ENCODE measurements around the gene MORN4. TPM values are rescaled to one million over a fixed set of nuclear protein-coding genes. Genes with fewer than 3 reads are reported as not detected.

Gene MORN4
- total and polyA plus RNA-seq, 2 of the 13 experiments (the other 11 are each of a cell fraction or from before 2014, with no cell fraction given) = 3.4 to 9.1 TPM

DNA sequence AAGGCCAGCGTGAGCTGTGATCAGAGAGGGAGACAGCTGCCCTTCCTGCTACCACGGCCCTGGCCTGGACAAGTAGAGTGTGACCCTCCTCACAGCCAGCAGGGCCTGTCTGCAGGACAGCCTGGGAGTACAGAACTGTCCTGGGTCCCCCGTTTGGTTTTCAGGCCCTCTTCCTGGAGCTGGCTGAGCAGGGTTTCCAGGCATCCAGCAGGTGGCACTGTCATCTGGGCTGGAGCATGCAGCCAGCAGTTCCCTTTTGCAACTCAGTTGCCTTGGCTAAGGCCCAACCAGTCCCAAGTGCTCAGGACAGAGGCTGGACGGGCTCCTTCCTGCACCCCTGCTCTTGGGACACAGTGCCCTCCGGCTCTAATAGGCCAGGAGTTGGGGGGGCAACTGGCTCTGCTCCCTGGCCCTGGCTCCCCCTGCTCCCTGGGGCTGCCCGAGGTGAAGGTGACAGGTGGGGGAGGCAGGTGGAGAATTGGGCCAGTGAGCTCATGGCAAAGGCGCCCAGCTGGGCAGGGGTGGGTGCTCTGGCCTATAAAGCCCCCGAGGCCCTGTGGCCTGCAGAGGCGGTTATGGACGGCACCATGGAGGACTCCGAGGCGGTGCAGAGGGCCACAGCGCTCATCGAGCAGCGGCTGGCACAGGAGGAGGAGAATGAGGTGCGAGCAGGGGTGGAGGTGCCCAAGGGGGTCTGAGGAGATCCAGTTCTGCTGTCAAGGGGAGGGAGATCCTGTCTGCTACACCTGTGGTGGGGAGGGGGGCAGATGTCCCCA lies 60.9 kb downstream of the MORN4 start, which contains the start of gene ANKRD2 (continued):
- peak; percentile 63; the same call in 1 of the 2 replicates for TF ChIP-seq CEBPB (IDR thresholded peaks at IDR 0.05; ENCODE audit: borderline replicate concordance, low read depth, low read length)
- 0 out of 2 replicates have a peak, but pooled peaks have one; percentile 49 for TF ChIP-seq ZNF619 (CRISPR knock-in tag; IDR thresholded peaks at IDR 0.05)
- TF ChIP-seq GABPB1 (CRISPR knock-in tag; IDR thresholded peaks at IDR 0.05) = 0 out of 2 replicates have a peak, but pooled peaks have one; percentile 17
- TF ChIP-seq ZNF550 (CRISPR knock-in tag; IDR thresholded peaks at IDR 0.05; ENCODE audit: borderline replicate concordance) = 0 out of 2 replicates have a peak, but pooled peaks have one; percentile 41
- peak; percentile 33 for TF ChIP-seq RBM39 (IDR thresholded peaks at IDR 0.05; ENCODE audit: low read depth, low read length, poor library complexity, severe bottlenecking)
- TF ChIP-seq EEA1 (CRISPR knock-in tag; IDR thresholded peaks at IDR 0.05; ENCODE audit: borderline replicate concordance) = no peak
- peak; percentile 59 for TF ChIP-seq TEAD3 (CRISPR knock-in tag; optimal IDR thresholded peaks at IDR 0.05; ENCODE audit: borderline replicate concordance)
- peak; percentile 50 for TF ChIP-seq CEBPG (CRISPR knock-in tag; IDR thresholded peaks at IDR 0.05)
- TF ChIP-seq CENPT (CRISPR knock-in tag; IDR thresholded peaks at IDR 0.05; ENCODE audit: low read depth) = no peak
- TF ChIP-seq, protein P1, sequence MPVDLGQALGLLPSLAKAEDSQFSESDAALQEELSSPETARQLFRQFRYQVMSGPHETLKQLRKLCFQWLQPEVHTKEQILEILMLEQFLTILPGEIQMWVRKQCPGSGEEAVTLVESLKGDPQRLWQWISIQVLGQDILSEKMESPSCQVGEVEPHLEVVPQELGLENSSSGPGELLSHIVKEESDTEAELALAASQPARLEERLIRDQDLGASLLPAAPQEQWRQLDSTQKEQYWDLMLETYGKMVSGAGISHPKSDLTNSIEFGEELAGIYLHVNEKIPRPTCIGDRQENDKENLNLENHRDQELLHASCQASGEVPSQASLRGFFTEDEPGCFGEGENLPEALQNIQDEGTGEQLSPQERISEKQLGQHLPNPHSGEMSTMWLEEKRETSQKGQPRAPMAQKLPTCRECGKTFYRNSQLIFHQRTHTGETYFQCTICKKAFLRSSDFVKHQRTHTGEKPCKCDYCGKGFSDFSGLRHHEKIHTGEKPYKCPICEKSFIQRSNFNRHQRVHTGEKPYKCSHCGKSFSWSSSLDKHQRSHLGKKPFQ (CRISPR knock-in tag; IDR thresholded peaks at IDR 0.05; ENCODE audit: insufficient replicate concordance) = no peak
- 0 out of 2 replicates have a peak, but pooled peaks have one; percentile 51 for TF ChIP-seq GTF3A (CRISPR knock-in tag; conservative IDR thresholded peaks at IDR 0.05)
- TF ChIP-seq XRCC5 (optimal IDR thresholded peaks at IDR 0.05; ENCODE audit: low read length) = peak; percentile 69
- 0 out of 2 replicates have a peak, but pooled peaks have one; percentile 85 for TF ChIP-seq ZNF572 (CRISPR knock-in tag; IDR thresholded peaks at IDR 0.05)
- no peak for TF ChIP-seq EHMT2 (IDR thresholded peaks at IDR 0.05; ENCODE audit: borderline replicate concordance, low read depth, low read length)
- TF ChIP-seq, protein P2, sequence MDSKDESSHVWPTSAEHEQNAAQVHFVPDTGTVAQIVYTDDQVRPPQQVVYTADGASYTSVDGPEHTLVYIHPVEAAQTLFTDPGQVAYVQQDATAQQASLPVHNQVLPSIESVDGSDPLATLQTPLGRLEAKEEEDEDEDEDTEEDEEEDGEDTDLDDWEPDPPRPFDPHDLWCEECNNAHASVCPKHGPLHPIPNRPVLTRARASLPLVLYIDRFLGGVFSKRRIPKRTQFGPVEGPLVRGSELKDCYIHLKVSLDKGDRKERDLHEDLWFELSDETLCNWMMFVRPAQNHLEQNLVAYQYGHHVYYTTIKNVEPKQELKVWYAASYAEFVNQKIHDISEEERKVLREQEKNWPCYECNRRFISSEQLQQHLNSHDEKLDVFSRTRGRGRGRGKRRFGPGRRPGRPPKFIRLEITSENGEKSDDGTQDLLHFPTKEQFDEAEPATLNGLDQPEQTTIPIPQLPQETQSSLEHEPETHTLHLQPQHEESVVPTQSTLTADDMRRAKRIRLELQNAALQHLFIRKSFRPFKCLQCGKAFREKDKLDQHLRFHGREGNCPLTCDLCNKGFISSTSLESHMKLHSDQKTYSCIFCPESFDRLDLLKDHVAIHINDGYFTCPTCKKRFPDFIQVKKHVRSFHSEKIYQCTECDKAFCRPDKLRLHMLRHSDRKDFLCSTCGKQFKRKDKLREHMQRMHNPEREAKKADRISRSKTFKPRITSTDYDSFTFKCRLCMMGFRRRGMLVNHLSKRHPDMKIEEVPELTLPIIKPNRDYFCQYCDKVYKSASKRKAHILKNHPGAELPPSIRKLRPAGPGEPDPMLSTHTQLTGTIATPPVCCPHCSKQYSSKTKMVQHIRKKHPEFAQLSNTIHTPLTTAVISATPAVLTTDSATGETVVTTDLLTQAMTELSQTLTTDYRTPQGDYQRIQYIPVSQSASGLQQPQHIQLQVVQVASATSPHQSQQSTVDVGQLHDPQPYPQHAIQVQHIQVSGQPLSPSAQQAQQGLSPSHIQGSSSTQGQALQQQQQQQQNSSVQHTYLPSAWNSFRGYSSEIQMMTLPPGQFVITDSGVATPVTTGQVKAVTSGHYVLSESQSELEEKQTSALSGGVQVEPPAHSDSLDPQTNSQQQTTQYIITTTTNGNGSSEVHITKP (CRISPR knock-in tag; IDR thresholded peaks at IDR 0.05; ENCODE audit: low read depth) = no peak
- no peak for TF ChIP-seq TOE1 (CRISPR knock-in tag; IDR thresholded peaks at IDR 0.05)
- peak; percentile 42 for TF ChIP-seq YY1 (IDR thresholded peaks at IDR 0.05; ENCODE audit: insufficient read depth, insufficient replicate concordance, low read depth, low read length)
- TF ChIP-seq SALL1 (CRISPR knock-in tag; IDR thresholded peaks at IDR 0.05) = peak; percentile 73
- no peak for TF ChIP-seq FOXK2 (IDR thresholded peaks at IDR 0.05)
- TF ChIP-seq, protein P3, sequence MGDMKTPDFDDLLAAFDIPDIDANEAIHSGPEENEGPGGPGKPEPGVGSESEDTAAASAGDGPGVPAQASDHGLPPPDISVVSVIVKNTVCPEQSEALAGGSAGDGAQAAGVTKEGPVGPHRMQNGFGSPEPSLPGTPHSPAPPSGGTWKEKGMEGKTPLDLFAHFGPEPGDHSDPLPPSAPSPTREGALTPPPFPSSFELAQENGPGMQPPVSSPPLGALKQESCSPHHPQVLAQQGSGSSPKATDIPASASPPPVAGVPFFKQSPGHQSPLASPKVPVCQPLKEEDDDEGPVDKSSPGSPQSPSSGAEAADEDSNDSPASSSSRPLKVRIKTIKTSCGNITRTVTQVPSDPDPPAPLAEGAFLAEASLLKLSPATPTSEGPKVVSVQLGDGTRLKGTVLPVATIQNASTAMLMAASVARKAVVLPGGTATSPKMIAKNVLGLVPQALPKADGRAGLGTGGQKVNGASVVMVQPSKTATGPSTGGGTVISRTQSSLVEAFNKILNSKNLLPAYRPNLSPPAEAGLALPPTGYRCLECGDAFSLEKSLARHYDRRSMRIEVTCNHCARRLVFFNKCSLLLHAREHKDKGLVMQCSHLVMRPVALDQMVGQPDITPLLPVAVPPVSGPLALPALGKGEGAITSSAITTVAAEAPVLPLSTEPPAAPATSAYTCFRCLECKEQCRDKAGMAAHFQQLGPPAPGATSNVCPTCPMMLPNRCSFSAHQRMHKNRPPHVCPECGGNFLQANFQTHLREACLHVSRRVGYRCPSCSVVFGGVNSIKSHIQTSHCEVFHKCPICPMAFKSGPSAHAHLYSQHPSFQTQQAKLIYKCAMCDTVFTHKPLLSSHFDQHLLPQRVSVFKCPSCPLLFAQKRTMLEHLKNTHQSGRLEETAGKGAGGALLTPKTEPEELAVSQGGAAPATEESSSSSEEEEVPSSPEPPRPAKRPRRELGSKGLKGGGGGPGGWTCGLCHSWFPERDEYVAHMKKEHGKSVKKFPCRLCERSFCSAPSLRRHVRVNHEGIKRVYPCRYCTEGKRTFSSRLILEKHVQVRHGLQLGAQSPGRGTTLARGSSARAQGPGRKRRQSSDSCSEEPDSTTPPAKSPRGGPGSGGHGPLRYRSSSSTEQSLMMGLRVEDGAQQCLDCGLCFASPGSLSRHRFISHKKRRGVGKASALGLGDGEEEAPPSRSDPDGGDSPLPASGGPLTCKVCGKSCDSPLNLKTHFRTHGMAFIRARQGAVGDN (CRISPR knock-in tag; IDR thresholded peaks at IDR 0.05) = peak; percentile 60

Data from HepG2 (cell line).